ENCODE results near the gene PPP3R1.

The PPP3R1 gene

DNA sequence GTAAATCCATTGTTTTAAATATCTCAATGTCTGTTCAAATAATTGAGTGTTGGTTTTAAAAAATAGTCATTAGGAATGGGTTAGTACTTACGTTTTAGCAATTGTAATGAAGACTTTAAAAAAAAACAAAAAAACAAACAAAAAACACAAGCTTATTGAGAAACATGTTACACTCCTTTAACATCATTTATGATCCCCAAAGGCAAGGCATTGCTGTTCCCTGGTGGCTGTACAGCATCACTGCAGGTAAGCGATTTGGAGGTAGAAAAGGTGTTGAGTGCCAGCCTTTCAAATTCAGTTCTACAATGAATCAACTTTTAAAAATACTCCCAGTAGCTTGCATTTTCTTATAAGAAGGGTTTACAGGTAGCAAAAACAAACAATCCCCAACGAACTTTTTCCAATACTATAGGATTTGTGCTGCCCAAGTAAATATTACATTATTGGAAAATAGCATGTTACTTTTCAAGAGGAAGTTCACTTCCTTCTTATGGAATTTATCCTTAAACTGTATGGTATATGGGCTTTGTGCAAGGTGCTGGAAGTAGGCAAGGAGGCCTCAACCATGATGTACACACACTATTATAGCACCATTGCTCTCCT lies 39.9 kb upstream of the PPP3R1 start:
- WGBS (ENCODE audit: insufficient coverage): no CpG with 5 or more reads among the region's 3 CpGs

DNA sequence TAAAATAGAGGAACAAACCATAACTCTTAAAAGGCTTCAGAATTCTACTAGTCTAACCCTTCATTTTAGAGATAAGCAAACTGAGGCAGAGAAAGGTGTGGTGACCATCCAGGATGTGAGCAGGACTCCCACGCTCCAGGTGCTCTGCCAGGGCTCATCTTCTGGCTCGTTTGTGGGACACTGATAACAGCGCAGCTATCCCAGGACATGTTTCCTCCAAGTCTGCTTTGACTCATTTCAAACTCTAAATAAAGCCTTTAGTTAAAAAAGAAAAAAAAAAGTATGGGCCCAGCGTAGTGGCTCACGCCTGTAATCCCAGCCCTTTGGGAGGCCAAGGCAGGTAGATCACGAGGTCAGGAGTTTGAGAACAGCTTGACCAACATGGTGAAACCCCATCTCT lies 39.0 kb upstream of the PPP3R1 start:
- WGBS (ENCODE audit: insufficient coverage): 33% methylated on average over 3 of the region's 6 CpGs
- CTCF ChIA-PET: interaction anchor here (0.8 to 8.9 kb wide), 21 partner anchors 9 to 175 kb away, joined by 3 to 71 read pairs (median 7); partner anchors contain the start of gene CNRIP1

More for the DNA sequence above, 39.9 kb upstream of the PPP3R1 start:
- no peaks in the 10 kb centered on the region for H3K27me3 ChIP-seq (replicated peaks in 2 of 5; ENCODE audit: control insufficient read depth in 4 of 5, insufficient read depth in 5 of 5, low read length in 4 of 5)
- CTCF ChIA-PET: interaction anchor here (0.7 to 8.9 kb wide), 35 partner anchors 10 to 176 kb away, joined by 3 to 71 read pairs (median 4); partner anchors contain the start of gene CNRIP1
- H3K36me3 ChIP-seq (ENCODE audit: control insufficient read depth in 4 of 4, insufficient read depth in 4 of 4, low read length in 3 of 4): no peaks in the 10 kb centered on the region
- H3K4me3 ChIP-seq (ENCODE audit: control insufficient read depth in 1 of 7, extremely low read depth in 1 of 7, insufficient read depth in 4 of 7, low read depth in 2 of 7, low read length in 6 of 7): no peak overlapping the region
- no peaks in the 10 kb centered on the region for H3K9me3 ChIP-seq (ENCODE audit: control extremely low read depth in 1 of 5, control insufficient read depth in 4 of 5, insufficient read depth in 2 of 5, low read depth in 1 of 5, low read length in 4 of 5)
- H3K4me1 ChIP-seq (ENCODE audit: control extremely low read depth in 1 of 4, control insufficient read depth in 4 of 4, insufficient read depth in 4 of 4, low read length in 3 of 4): peaks cover 10 to 49% (median 40%) of the 10 kb centered on the region in 4 experiments
- POLR2A ChIA-PET: no interaction called here
- no peak overlapping the region for H3K27ac ChIP-seq (ENCODE audit: insufficient read depth in 1 of 2, low read depth in 1 of 2, low read length in 2 of 2, poor library complexity in 1 of 2, severe bottlenecking in 2 of 2)
- DNase-seq: peak; percentile 60 to 74 (median 70)

DNA sequence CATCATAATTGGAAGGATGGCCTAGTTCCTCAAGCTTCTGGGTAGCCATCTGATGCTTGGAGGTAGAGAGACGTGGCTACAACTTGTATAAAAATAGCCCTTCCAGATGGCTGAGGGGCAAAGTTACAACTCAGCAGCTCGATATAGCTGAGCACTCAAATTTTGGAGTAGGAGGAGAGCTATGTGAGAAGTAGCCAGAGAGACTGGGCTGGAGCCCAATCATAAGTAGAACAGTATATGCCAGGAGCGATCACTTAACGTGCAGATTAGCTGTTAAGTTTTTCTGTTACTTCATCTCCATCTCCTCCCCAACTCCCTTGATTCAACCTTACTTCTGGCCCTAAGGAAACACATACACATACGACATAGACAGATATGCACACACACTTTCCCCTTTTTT lies 38.6 kb upstream of the PPP3R1 start:
- CTCF ChIA-PET: interaction anchor here (0.6 to 8.9 kb wide), 15 partner anchors 8 to 168 kb away, joined by 3 to 71 read pairs (median 10); no protein-coding TSS in a partner anchor
- POLR2A ChIA-PET: no interaction called here
- 3% methylated on average over 4 of the region's 5 CpGs for whole genome bisulfite sequencing (ENCODE audit: insufficient coverage)
- no peaks in the 10 kb centered on the region for H3K36me3 ChIP-seq (ENCODE audit: control insufficient read depth in 4 of 4, insufficient read depth in 4 of 4, low read length in 3 of 4)
- peak overlapping the region in 1 of 2 experiments; percentile 35 for H3K27ac ChIP-seq (ENCODE audit: insufficient read depth in 1 of 2, low read depth in 1 of 2, low read length in 2 of 2, poor library complexity in 1 of 2, severe bottlenecking in 2 of 2)
- peak overlapping the region in 1 of 7 experiments; percentile 30 for H3K4me3 ChIP-seq (ENCODE audit: control insufficient read depth in 1 of 7, extremely low read depth in 1 of 7, insufficient read depth in 4 of 7, low read depth in 2 of 7, low read length in 6 of 7)
- H3K4me1 ChIP-seq (ENCODE audit: control extremely low read depth in 1 of 4, control insufficient read depth in 4 of 4, insufficient read depth in 4 of 4, low read length in 3 of 4): peaks cover 10 to 46% (median 38%) of the 10 kb centered on the region in 4 experiments
- peak in 2 of 3 donors; percentile 47 to 67 for DNase-seq
- no peaks in the 10 kb centered on the region for H3K27me3 ChIP-seq (replicated peaks in 2 of 5; ENCODE audit: control insufficient read depth in 4 of 5, insufficient read depth in 5 of 5, low read length in 4 of 5)
- H3K9me3 ChIP-seq (ENCODE audit: control extremely low read depth in 1 of 5, control insufficient read depth in 4 of 5, insufficient read depth in 2 of 5, low read depth in 1 of 5, low read length in 4 of 5): no peaks in the 10 kb centered on the region

More for the DNA sequence above, 39.0 kb upstream of the PPP3R1 start:
- POLR2A ChIA-PET: no interaction called here
- peak overlapping the region in 1 of 2 experiments; percentile 35 for H3K27ac ChIP-seq (ENCODE audit: insufficient read depth in 1 of 2, low read depth in 1 of 2, low read length in 2 of 2, poor library complexity in 1 of 2, severe bottlenecking in 2 of 2)
- no peak for DNase-seq
- H3K4me3 ChIP-seq (ENCODE audit: control insufficient read depth in 1 of 7, extremely low read depth in 1 of 7, insufficient read depth in 4 of 7, low read depth in 2 of 7, low read length in 6 of 7): no peak overlapping the region
- peaks cover 10 to 49% (median 40%) of the 10 kb centered on the region in 4 experiments for H3K4me1 ChIP-seq (ENCODE audit: control extremely low read depth in 1 of 4, control insufficient read depth in 4 of 4, insufficient read depth in 4 of 4, low read length in 3 of 4)
- no peaks in the 10 kb centered on the region for H3K9me3 ChIP-seq (ENCODE audit: control extremely low read depth in 1 of 5, control insufficient read depth in 4 of 5, insufficient read depth in 2 of 5, low read depth in 1 of 5, low read length in 4 of 5)
- H3K27me3 ChIP-seq (replicated peaks in 2 of 5; ENCODE audit: control insufficient read depth in 4 of 5, insufficient read depth in 5 of 5, low read length in 4 of 5): no peaks in the 10 kb centered on the region
- H3K36me3 ChIP-seq (ENCODE audit: control insufficient read depth in 4 of 4, insufficient read depth in 4 of 4, low read length in 3 of 4): no peaks in the 10 kb centered on the region

DNA sequence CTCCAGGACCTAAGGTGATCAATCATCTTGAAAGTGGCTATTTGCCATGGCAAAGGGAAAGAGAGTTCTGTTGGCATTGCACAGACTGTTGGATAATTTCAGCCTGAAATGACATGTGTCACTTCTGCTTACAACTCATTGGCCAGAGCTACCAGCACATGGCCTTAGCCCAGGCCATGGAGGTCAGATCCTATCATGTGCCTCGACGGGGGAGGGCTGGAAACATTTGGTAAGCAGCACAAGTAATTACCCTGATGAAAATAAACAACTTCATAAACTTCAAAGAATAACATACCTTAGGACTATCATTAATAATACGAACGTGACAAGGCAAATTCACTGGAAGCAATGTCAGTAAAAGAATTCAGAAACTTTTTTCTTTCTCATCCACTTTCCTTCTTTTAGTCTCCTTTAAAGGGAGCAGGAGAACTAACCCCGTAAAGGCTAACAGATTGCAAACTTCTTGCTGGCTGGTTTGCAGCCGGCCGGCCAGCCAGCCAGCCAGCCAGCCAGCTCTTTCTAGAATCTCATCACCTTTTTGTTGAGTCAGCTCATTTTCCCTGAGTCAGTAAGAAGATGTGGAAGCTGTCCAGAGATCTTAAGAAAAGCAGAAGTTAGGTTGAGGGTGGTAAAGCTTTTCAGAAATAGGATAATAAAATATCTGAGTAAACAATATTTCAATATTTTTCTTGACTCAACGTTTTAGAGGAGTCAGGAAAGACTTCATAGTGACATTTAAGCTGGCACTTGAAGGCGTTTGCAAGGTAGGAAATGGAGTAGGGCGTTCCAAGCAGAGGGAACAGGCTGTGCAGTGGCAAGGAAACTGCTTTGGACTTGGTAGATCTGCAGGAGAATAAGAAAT lies 35.5 kb upstream of the PPP3R1 start:
- WGBS (ENCODE audit: insufficient coverage): 21% methylated on average over 7 of the region's 10 CpGs

DNA sequence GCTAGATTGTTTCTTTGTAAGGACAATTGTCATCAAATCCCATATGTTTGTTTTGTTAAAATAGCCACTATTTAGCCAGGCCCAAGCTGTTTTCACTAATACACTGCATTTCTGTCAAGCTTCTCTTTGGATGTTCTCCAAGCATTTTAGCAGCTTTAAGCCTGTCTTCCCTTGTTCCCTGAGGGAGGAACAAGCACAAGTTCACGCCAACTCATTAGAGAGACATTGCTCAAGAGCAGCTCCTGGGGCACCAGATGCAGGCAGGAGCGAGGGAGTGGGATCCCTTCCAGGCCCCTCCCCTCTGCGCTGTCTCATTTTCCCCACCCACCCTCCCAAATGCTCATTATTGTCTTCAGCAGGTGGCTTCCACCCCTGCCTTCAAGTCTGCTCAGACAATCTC lies 32.6 kb upstream of the PPP3R1 start:
- H3K4me1 ChIP-seq (ENCODE audit: control extremely low read depth in 1 of 4, control insufficient read depth in 4 of 4, insufficient read depth in 4 of 4, low read length in 3 of 4): peaks cover 0 to 17% (median 13%) of the 10 kb centered on the region in 4 experiments
- no peak overlapping the region for H3K4me3 ChIP-seq (ENCODE audit: control insufficient read depth in 1 of 7, extremely low read depth in 1 of 7, insufficient read depth in 4 of 7, low read depth in 2 of 7, low read length in 6 of 7)
- H3K27ac ChIP-seq (ENCODE audit: insufficient read depth in 1 of 2, low read depth in 1 of 2, low read length in 2 of 2, poor library complexity in 1 of 2, severe bottlenecking in 2 of 2): no peak overlapping the region
- H3K36me3 ChIP-seq (ENCODE audit: control insufficient read depth in 4 of 4, insufficient read depth in 4 of 4, low read length in 3 of 4): no peaks in the 10 kb centered on the region
- no peaks in the 10 kb centered on the region for H3K27me3 ChIP-seq (replicated peaks in 2 of 5; ENCODE audit: control insufficient read depth in 4 of 5, insufficient read depth in 5 of 5, low read length in 4 of 5)
- CTCF ChIA-PET: interaction anchor here (0.9 to 5.9 kb wide), 14 partner anchors 9 to 163 kb away, joined by 3 to 63 read pairs (median 4); no protein-coding TSS in a partner anchor
- DNase-seq: no peak
- POLR2A ChIA-PET: no interaction called here
- 88% methylated on average over 1 of the region's 3 CpGs for WGBS (ENCODE audit: insufficient coverage)
- H3K9me3 ChIP-seq (ENCODE audit: control extremely low read depth in 1 of 5, control insufficient read depth in 4 of 5, insufficient read depth in 2 of 5, low read depth in 1 of 5, low read length in 4 of 5): no peaks in the 10 kb centered on the region

More for the DNA sequence above, 35.5 kb upstream of the PPP3R1 start:
- Histone ChIP-seq H3K27ac (ENCODE audit: insufficient read depth in 1 of 2, low read depth in 1 of 2, low read length in 2 of 2, poor library complexity in 1 of 2, severe bottlenecking in 2 of 2) (no peak overlapping the region), H3K36me3 (ENCODE audit: control insufficient read depth in 4 of 4, insufficient read depth in 4 of 4, low read length in 3 of 4) (no peaks in the 10 kb centered on the region), H3K4me1 (ENCODE audit: control extremely low read depth in 1 of 4, control insufficient read depth in 4 of 4, insufficient read depth in 4 of 4, low read length in 3 of 4) (peaks cover 4 to 32% (median 25%) of the 10 kb centered on the region in 4 experiments), H3K27me3 (replicated peaks in 2 of 5; ENCODE audit: control insufficient read depth in 4 of 5, insufficient read depth in 5 of 5, low read length in 4 of 5) (no peaks in the 10 kb centered on the region), H3K9me3 (ENCODE audit: control extremely low read depth in 1 of 5, control insufficient read depth in 4 of 5, insufficient read depth in 2 of 5, low read depth in 1 of 5, low read length in 4 of 5) (no peaks in the 10 kb centered on the region), H3K4me3 (ENCODE audit: control insufficient read depth in 1 of 7, extremely low read depth in 1 of 7, insufficient read depth in 4 of 7, low read depth in 2 of 7, low read length in 6 of 7) (peak overlapping the region in 1 of 7 experiments; percentile 45)
- peak; percentile 69 to 94 (median 93) for DNase-seq
- ChIA-PET POLR2A (no interaction called here), CTCF (interaction anchor here (0.6 to 5.0 kb wide), 6 partner anchors 11 to 119 kb away, joined by 3 to 24 read pairs (median 4); no protein-coding TSS in a partner anchor)

DNA sequence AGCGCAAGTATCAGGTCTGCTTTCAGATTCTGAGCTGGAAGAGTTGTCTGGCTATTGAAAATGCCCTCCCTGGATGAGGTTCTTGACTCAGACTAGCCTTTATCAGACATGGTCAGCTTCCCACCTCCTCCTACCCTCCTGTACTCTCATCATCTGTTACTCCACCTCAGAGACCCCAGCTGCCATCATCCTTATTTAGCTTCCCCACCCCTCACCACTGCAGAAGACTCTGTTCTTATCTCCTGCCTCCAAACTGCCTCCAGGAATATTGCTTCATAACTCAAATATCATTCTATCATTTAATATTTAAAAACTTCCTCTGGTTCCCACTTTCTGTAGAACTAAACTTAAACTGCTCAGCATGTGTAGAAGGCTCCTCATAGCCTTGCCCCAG lies 31.1 kb upstream of the PPP3R1 start:
- H3K9me3 ChIP-seq (ENCODE audit: control extremely low read depth in 1 of 5, control insufficient read depth in 4 of 5, insufficient read depth in 2 of 5, low read depth in 1 of 5, low read length in 4 of 5): no peaks in the 10 kb centered on the region
- POLR2A ChIA-PET: no interaction called here

More for the DNA sequence above, 31.1 kb upstream of the PPP3R1 start:
- no peak for DNase-seq
- H3K4me1 ChIP-seq (ENCODE audit: control extremely low read depth in 1 of 4, control insufficient read depth in 4 of 4, insufficient read depth in 4 of 4, low read length in 3 of 4): peaks cover 0 to 17% (median 9%) of the 10 kb centered on the region in 4 experiments
- H3K4me3 ChIP-seq (ENCODE audit: control insufficient read depth in 1 of 7, extremely low read depth in 1 of 7, insufficient read depth in 4 of 7, low read depth in 2 of 7, low read length in 6 of 7): no peak overlapping the region
- CTCF ChIA-PET: interaction anchor here (0.6 to 5.9 kb wide), 19 partner anchors 9 to 162 kb away, joined by 3 to 63 read pairs (median 4); no protein-coding TSS in a partner anchor
- H3K27me3 ChIP-seq (replicated peaks in 2 of 5; ENCODE audit: control insufficient read depth in 4 of 5, insufficient read depth in 5 of 5, low read length in 4 of 5): no peaks in the 10 kb centered on the region
- WGBS (ENCODE audit: insufficient coverage): 83% methylated on average over 1 of the region's 1 CpG
- no peaks in the 10 kb centered on the region for H3K36me3 ChIP-seq (ENCODE audit: control insufficient read depth in 4 of 4, insufficient read depth in 4 of 4, low read length in 3 of 4)
- no peak overlapping the region for H3K27ac ChIP-seq (ENCODE audit: insufficient read depth in 1 of 2, low read depth in 1 of 2, low read length in 2 of 2, poor library complexity in 1 of 2, severe bottlenecking in 2 of 2)

Data from common myeloid progenitor, CD34-positive (primary cell).